Neuronal stem cell (in vitro differentiated cells): ENCODE data around the gene CFAP61. TPM values are rescaled to one million over a fixed set of nuclear protein-coding genes. Genes with fewer than 3 reads are reported as not detected.
"Not testable (repeated sequence)": the region's sequence is repeated elsewhere in the genome, so short reads cannot be mapped to it uniquely, and the experiment has no call there.

ENCODE experiments used
- DNase-seq: peaks from one replicate; pipeline ENCODE4 v3.0.0-alpha.2; 2013; ENCODE audit warnings: low spot score
- H2AFZ ChIP-seq: one replicate; pipeline ENCODE4 v1.6.1; 2013; ENCODE audit warnings: mild to moderate bottlenecking, low read length, inconsistent platforms
- H2AK5ac ChIP-seq: 2 replicates; pipeline ENCODE4 v1.6.1; 2013; ENCODE audit warnings: low read depth, mild to moderate bottlenecking, inconsistent platforms, low read length, moderate library complexity, mixed read lengths
- H2BK120ac ChIP-seq: 2 replicates; pipeline ENCODE4 v1.6.1; 2013; ENCODE audit warnings: low read depth, mild to moderate bottlenecking, inconsistent platforms, low read length, moderate library complexity, mixed read lengths
- H2BK12ac ChIP-seq: one replicate; pipeline ENCODE4 v1.6.1; 2013; ENCODE audit warnings: low read length, inconsistent platforms
- H2BK15ac ChIP-seq: 2 replicates; pipeline ENCODE4 v1.6.1; 2013; ENCODE audit warnings: mild to moderate bottlenecking, low read length, inconsistent platforms, mixed read lengths
- H2BK5ac ChIP-seq: one replicate; pipeline ENCODE4 v1.6.1; 2013; ENCODE audit warnings: inconsistent platforms, mild to moderate bottlenecking, low read length, moderate library complexity
- H3K14ac ChIP-seq: one replicate; pipeline ENCODE4 v1.6.1; 2013; ENCODE audit warnings: low read length, inconsistent platforms
- H3K18ac ChIP-seq: 2 replicates; pipeline ENCODE4 v1.6.1; 2013; ENCODE audit warnings: low read length, inconsistent platforms
- H3K23ac ChIP-seq: 2 replicates; pipeline ENCODE4 v1.6.1; 2013; ENCODE audit warnings: low read depth, mild to moderate bottlenecking, mixed read lengths, low read length, inconsistent platforms; ENCODE audit not compliant: poor library complexity
- H3K27ac ChIP-seq: replicated peaks from 3 replicates; pipeline ENCODE4 v1.5.1; 2013; ENCODE audit warnings: low read length, inconsistent platforms
- H3K27me3 ChIP-seq, 3 experiments: 2 replicates each; pipeline ENCODE4 v1.6.1; 2013; ENCODE audit warnings: low read length in 3 of 3, mild to moderate bottlenecking in 2 of 3, inconsistent platforms in 1 of 3, low read depth in 1 of 3, mixed read lengths in 1 of 3, moderate library complexity in 1 of 3; ENCODE audit not compliant: control insufficient read depth in 3 of 3, insufficient read depth in 3 of 3
- H3K36me3 ChIP-seq, 2 donors: replicated peaks in 1 of 2; 2 replicates each; pipeline ENCODE4 v1.6.1; 2013; ENCODE audit warnings: low read length in 2 of 2; ENCODE audit not compliant: control insufficient read depth in 2 of 2, insufficient read depth in 2 of 2
- H3K4ac ChIP-seq: 2 replicates; pipeline ENCODE4 v1.6.1; 2013; ENCODE audit warnings: inconsistent platforms, mild to moderate bottlenecking, low read length, moderate library complexity
- H3K4me1 ChIP-seq, 2 donors: 1 replicate in 1 of 2; 2 replicates in 1 of 2; pipeline ENCODE4 v1.6.1; 2013; ENCODE audit warnings: low read length in 2 of 2, low read depth in 1 of 2; ENCODE audit not compliant: control insufficient read depth in 2 of 2, insufficient read depth in 1 of 2
- H3K4me2 ChIP-seq: one replicate; pipeline ENCODE4 v1.6.1; 2013; ENCODE audit warnings: mild to moderate bottlenecking, low read length, inconsistent platforms; ENCODE audit not compliant: insufficient read depth, poor library complexity, severe bottlenecking
- H3K4me3 ChIP-seq, 2 donors: 2 replicates each; pipeline ENCODE4 v1.5.1; 2013; ENCODE audit warnings: low read length in 2 of 2, mild to moderate bottlenecking in 2 of 2, inconsistent platforms in 1 of 2, moderate library complexity in 1 of 2
- H3K79me1 ChIP-seq: one replicate; pipeline ENCODE4 v1.6.1; 2013; ENCODE audit warnings: low read depth, mild to moderate bottlenecking, inconsistent platforms, low read length, moderate library complexity
- H3K9ac ChIP-seq: one replicate; pipeline ENCODE4 v1.6.1; 2013; ENCODE audit warnings: mild to moderate bottlenecking, low read depth, low read length, inconsistent platforms; ENCODE audit not compliant: poor library complexity
- H3K9me3 ChIP-seq, 2 donors: replicated peaks in 1 of 2; 2 replicates each; pipeline versions ENCODE3 to v1.6.1; 2013; ENCODE audit warnings: low read length in 2 of 2, mild to moderate bottlenecking in 2 of 2, inconsistent platforms in 1 of 2, low read depth in 1 of 2, mixed read lengths in 1 of 2, moderate library complexity in 1 of 2; ENCODE audit not compliant: control insufficient read depth in 2 of 2, insufficient read depth in 1 of 2
- H4K8ac ChIP-seq: one replicate; pipeline ENCODE4 v1.6.1; 2013; ENCODE audit warnings: low read depth, mild to moderate bottlenecking, inconsistent platforms, low read length, moderate library complexity
- H4K91ac ChIP-seq: one replicate; pipeline ENCODE4 v1.6.1; 2013; ENCODE audit warnings: low read length, low read depth, mild to moderate bottlenecking, inconsistent platforms; ENCODE audit not compliant: poor library complexity
- WGBS, 2 donors: extraction: QIAGEN DNeasy Blood & Tissue Kit; methylation state at CpG; one replicate each; pipeline ENCODE4 v1.1.7; 2013; ENCODE audit warnings: missing lambda C conversion rate in 2 of 2, mixed read lengths in 1 of 2; ENCODE audit not compliant: insufficient read length in 2 of 2, insufficient replicate concordance in 1 of 2; ENCODE audit errors: extremely low coverage in 2 of 2; 5-methylcytosine and 5-hydroxymethylcytosine counted together
- polyA plus RNA-seq, 2 experiments: library from polyadenylated mRNA; stranded (reverse); fragments of 200-250 nt; gene quantifications; one replicate each; pipeline ENCODE4 v1.2.3, GENCODE V29; 2013

The CFAP61 gene, protein sequence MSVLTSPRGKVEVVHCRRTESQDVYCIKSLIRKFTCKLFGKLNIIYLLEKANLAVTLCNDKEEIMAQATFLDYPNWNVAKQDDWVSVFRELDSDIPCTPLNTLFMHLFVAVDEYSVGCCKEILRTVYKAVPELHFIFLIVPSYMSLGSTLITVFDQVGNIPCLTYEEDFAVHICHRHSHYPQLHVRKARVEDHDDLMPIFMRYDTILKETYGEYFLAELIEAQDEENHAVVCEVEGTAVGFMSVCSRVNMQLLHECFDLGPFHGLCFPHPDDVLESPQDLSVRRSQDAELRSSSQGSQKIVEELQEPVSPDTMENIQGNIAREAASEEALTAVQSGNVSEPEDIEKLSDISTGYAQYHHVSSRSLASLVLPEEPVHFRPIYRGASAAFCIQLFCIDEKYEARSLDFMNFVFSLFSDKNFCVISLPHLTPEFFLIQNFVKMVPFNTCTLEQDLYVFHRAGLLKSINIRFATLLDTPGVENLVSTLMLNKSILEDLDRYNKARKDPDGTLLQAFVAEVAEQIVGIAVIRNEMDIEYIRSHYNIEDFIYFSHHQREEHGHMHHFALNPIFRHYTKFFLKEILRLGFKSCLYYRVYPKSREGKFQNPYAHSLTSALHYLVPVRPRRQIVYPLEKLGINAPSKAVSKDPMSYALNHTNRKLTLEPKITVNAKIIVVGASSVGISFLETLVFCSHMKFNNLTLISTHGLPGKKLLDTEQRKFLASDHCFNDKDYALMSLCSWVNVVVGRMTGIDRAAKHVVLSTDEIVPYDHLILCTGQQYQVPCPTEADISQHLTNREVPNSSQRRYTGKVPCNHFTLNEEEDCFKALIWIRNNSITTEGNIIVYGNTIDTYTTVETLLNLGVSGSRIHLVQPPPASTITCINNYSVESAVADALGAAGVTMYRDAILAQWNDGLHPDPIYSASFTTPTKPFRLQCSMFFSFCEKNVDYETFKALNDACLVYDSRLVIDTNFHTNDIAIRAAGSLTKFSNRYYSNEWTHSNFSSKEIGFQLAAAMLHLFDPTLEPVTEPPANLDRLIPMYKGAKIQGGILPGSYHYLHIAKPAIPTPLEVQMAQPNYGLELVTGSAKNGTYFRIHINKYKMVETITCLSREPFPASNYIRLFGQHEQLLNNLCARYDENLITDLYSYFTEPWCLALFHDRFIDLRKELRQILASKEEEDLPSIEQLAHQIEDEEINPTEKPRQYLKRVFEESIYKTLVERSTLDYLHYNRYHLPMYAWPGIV
- polyA plus RNA-seq (2013, experiment 1 of 2): 0.28 TPM
- polyA plus RNA-seq (2013, experiment 2 of 2): 0.22 TPM

DNA sequence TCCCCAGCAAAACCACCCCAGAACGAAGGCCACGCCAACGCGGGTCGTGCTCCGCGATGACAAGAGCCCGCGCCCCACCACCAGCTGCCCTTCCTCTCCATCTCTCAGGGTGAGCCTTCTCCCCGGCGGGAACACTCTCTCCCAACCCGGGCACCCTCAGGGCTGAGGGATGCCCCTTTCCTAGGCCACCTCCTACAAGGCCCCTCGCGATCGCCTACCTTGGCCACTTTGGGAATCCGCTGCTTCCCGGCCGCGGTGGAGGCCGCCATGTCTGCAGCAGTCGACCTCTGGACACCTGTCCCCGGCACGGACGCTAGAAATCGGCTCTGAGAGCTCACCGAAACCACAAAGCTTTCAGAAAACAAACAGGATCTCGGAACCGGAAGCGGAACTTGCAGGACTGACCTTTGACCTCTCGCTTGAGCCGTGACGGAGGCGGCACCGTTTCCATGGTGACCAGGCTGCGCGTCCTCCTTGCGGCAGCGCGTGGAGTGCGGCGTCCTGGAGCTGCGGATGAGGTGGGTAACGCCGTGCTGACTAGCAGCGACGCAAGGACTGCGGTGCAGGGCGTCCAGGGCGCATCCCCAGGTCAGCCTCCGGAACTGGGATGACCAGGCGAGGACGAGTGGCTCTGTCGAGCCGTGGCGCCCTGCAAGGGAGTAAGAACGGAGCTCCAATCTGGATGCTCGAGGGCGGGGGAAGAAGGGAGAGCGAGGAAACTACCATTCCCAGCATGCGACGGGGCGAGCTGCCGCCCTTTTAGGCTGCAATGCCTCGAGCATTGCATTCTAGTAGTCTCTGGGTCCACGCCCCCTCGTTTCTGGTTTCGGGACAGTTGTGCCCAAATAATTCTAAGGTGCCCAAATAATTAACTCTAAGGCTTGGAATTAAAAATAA, at the start of gene CFAP61, which contains the start of gene CRNKL1:
Gene CFAP61 (plus strand): TSS at position 459 of the 897 bp plus-strand sequence. CDS start 4,122 bp downstream, outside the sequence.
Gene CRNKL1 (minus strand): TSS at position 393 of the 897 bp plus-strand sequence. CDS start 124 bp downstream, at position 269.
- no CpG with 5 or more reads among the region's 67 CpGs for WGBS, 2 donors

DNA sequence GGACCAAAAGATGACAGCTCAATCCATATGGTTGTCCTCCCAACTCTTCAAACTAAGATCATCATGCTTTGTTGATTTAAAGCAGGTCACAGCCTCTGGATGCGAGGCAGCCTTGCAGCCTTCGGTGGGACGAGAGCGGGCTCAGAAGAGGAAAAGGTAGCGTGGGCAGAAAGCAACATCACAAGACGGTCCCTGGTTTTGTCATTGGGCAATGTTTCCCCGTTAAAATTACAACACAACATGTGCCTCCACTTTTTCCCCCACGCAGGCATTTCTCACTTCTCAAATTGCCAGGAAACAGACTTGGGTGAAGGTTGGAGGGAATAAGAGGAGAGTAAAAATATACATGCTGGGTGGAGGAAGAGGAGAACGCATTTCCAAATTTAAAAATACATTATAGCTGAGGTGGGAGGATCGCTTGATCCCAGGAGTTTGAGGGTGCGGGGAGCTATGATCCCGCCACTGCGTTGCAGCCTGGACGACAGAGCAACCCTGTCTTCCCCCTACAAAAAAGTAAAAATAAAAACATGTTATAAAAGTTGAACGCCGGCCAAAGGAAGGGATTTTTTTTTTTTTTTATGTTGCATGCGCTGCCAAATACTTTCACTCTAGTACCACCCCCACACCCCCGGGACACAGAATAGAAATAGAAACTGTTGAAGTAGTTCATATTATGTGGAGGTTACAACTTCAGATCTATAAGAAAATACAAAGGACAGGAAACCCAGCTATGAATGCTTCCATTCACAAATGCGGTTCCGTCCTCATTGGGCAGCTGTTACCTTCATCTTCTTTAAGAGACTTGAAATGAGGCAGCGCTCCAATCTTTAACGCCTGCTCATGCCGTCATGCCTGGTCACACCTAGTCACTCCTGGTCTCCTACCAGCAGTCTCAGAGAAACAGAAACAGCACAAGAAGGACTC, 49.0 kb upstream of the CFAP61 start:
- no peak overlapping the region for H3K18ac ChIP-seq

More for the DNA sequence above, at the start of gene CFAP61, which contains the start of gene CRNKL1:
- no peak within 1 kb of the TSS for H4K8ac ChIP-seq
- peak within 1 kb of the TSS; percentile 78 for H3K27ac ChIP-seq
- no peak within 1 kb of the TSS for H3K14ac ChIP-seq
- peaks cover 11 to 35% of the 10 kb centered on the region in 2 donors for H3K36me3 ChIP-seq
- peaks cover 4% of the 10 kb centered on the region for H3K79me1 ChIP-seq
- peak within 1 kb of the TSS; percentile 88 for H3K18ac ChIP-seq
- peak within 1 kb of the TSS; percentile 79 to 96 for H3K4me3 ChIP-seq
- H3K23ac ChIP-seq: peak within 1 kb of the TSS; percentile 96
- H2BK120ac ChIP-seq: no peak within 1 kb of the TSS
- H4K91ac ChIP-seq: no peak within 1 kb of the TSS
- H2BK15ac ChIP-seq: no peak within 1 kb of the TSS
- no peaks in the 10 kb centered on the region for H3K27me3 ChIP-seq
- H3K4ac ChIP-seq: no peak within 1 kb of the TSS
- H2BK5ac ChIP-seq: no peak within 1 kb of the TSS
- peak within 1 kb of the TSS; percentile 98 for H2AFZ ChIP-seq
- peak within 1 kb of the TSS; percentile 96 for H3K9ac ChIP-seq
- peaks cover 2 to 4% of the 10 kb centered on the region in 2 donors for H3K4me1 ChIP-seq
- H2BK12ac ChIP-seq: peak within 1 kb of the TSS; percentile 89
- no peaks in the 10 kb centered on the region for H3K9me3 ChIP-seq
- DNase-seq: peak; percentile 96
- H3K4me2 ChIP-seq: peak within 1 kb of the TSS; percentile 56
- H2AK5ac ChIP-seq: peak within 1 kb of the TSS; percentile 60

DNA sequence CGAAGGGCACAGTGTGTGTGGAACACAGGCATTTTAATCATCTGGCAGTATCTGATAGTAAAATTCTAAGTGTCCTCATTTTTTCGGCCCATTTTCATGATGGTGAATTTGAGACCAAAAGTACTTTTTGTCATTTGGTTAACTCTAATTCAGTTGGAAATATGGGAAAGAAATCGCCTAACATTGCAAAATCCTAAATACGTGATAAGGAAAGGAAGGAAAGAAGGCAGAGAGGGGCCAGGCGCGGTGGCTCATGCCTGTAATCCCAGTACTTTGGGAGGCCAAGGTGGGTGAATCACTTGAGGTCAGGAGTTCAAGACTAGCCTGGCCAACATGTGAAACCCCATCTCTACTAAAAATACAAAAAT, 48.4 kb upstream of the CFAP61 start:
- H3K14ac ChIP-seq, H4K8ac ChIP-seq, H3K4ac ChIP-seq, H3K79me1 ChIP-seq, DNase-seq, H3K27me3 ChIP-seq, H2AFZ ChIP-seq, H3K36me3 ChIP-seq, H3K4me2 ChIP-seq, H2AK5ac ChIP-seq, H3K18ac ChIP-seq, H3K9ac ChIP-seq, H3K4me1 ChIP-seq, H2BK5ac ChIP-seq, H2BK120ac ChIP-seq, H3K27ac ChIP-seq, H2BK12ac ChIP-seq, H3K4me3 ChIP-seq, H2BK15ac ChIP-seq, H3K9me3 ChIP-seq, H3K23ac ChIP-seq, H4K91ac ChIP-seq: not testable (repeated sequence)
- no CpG with 5 or more reads among the region's 6 CpGs for WGBS, 2 donors

More for the DNA sequence above, 49.0 kb upstream of the CFAP61 start:
- Histone ChIP-seq H3K9ac (no peak overlapping the region), H3K23ac (no peak overlapping the region), H3K14ac (no peak overlapping the region), H4K91ac (no peak overlapping the region), H3K4ac (no peak overlapping the region), H2BK15ac (no peak overlapping the region), H3K27ac (no peak overlapping the region), H3K36me3 (peaks cover 0 to 7% of the 10 kb centered on the region in 2 donors), H3K4me3 (no peak overlapping the region), H2BK12ac (no peak overlapping the region), H2AFZ (no peak overlapping the region), H3K4me1 (peaks cover 3% of the 10 kb centered on the region in 2 donors), H3K27me3 (no peaks in the 10 kb centered on the region), H2BK5ac (no peak overlapping the region), H4K8ac (no peak overlapping the region), H2AK5ac (no peak overlapping the region), H3K9me3 (no peaks in the 10 kb centered on the region), H3K4me2 (no peak overlapping the region), H3K79me1 (no peaks in the 10 kb centered on the region), H2BK120ac (no peak overlapping the region)
- DNase-seq: no peak
- no CpG with 5 or more reads among the region's 23 CpGs for WGBS, 2 donors
